Measurements from ENCODE around the gene C1orf210.

GRCh38 chr1:43292216-43292615 lies 6.8 kb upstream of the C1orf210 start:
- no peak for TF ChIP-seq POLR2A (IDR thresholded peaks at IDR 0.05)
- TF ChIP-seq, protein P1, sequence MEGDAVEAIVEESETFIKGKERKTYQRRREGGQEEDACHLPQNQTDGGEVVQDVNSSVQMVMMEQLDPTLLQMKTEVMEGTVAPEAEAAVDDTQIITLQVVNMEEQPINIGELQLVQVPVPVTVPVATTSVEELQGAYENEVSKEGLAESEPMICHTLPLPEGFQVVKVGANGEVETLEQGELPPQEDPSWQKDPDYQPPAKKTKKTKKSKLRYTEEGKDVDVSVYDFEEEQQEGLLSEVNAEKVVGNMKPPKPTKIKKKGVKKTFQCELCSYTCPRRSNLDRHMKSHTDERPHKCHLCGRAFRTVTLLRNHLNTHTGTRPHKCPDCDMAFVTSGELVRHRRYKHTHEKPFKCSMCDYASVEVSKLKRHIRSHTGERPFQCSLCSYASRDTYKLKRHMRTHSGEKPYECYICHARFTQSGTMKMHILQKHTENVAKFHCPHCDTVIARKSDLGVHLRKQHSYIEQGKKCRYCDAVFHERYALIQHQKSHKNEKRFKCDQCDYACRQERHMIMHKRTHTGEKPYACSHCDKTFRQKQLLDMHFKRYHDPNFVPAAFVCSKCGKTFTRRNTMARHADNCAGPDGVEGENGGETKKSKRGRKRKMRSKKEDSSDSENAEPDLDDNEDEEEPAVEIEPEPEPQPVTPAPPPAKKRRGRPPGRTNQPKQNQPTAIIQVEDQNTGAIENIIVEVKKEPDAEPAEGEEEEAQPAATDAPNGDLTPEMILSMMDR (IDR thresholded peaks at IDR 0.05), result no peak
